BJ (cell line): Measurements from ENCODE around the gene BCAR3. TPM values are rescaled to one million over a fixed set of nuclear protein-coding genes. Genes with fewer than 3 reads are reported as not detected.

Experiments
- CTCF ChIA-PET: fragments of 350-600 bp; formaldehyde crosslinking; extraction: SDS; loops from one replicate; lab custom pipeline; 2021; ENCODE audit warnings: antibody characterized with exemption, inconsistent platforms; lab: Yijun Ruan, JAX
- POLR2A ChIA-PET: fragments of 300-600 bp; sonication (Branson Sonifier 250); formaldehyde crosslinking; extraction: SDS; loops from one replicate; lab custom pipeline; 2021; ENCODE audit warnings: antibody characterized with exemption; lab: Charles Lee
- DNase-seq: peaks from one replicate; pipeline ENCODE4 v3.0.0-alpha.2; 2011; ENCODE audit warnings: low read depth
- H3K27me3 ChIP-seq: 2 replicates; pipeline ENCODE4 v1.6.0; 2011; ENCODE audit warnings: low read length; ENCODE audit not compliant: control insufficient read depth, insufficient read depth
- H3K36me3 ChIP-seq: 2 replicates; pipeline ENCODE4 v1.5.1; 2011; ENCODE audit warnings: low read length; ENCODE audit not compliant: control insufficient read depth, insufficient read depth
- H3K4me3 ChIP-seq: 2 replicates; pipeline ENCODE4 v1.5.1; 2011; ENCODE audit warnings: low read depth, mild to moderate bottlenecking, control low read depth, low read length
- polyA plus RNA-seq: library from polyadenylated mRNA; depleted of rRNA; stranded (reverse); fragments of >200 nt; gene quantifications from 2 replicates; pipeline ENCODE4 v1.2.3, GENCODE V29; 2011
- TF ChIP-seq, protein P1 (sequence below): IDR thresholded peaks from 2 replicates; pipeline ENCODE4 v1.5.1; 2011; ENCODE audit warnings: low read depth, mild to moderate bottlenecking, control low read depth, inconsistent platforms, low read length, moderate library complexity; ENCODE audit not compliant: insufficient read depth

BCAR3 gene
- polyA plus RNA-seq, 1 experiment = 31.7 TPM

DNA sequence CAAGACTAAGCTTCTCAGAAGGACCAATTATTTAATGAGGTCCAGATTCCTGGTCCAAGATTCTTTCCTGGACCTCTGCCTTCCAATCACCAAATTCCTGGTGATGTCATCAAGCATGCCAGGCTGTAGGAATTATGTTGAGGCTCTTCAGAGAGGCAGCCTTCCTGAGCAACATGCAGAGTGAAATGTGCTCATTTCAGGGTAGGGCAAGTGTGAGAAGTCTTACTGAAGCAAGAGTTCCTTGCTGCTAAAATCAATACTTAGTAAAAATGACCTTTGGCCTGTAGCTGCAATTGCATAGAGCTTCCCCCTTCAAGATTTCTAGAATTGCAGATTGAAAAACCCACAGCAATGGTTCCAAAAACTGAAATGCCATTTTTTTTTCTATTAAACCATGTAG lies 31.7 kb upstream of the BCAR3 start:
- Histone ChIP-seq H3K27me3 (no peaks in the 10 kb centered on the region), H3K4me3 (no peak overlapping the region), H3K36me3 (no peaks in the 10 kb centered on the region)
- ChIA-PET POLR2A (interaction anchor here (0.7 kb wide), 1 partner anchor 31 kb away, joined by 3 read pairs; no protein-coding TSS in a partner anchor), CTCF (interaction anchor here (1.5 kb wide), 1 partner anchor 10 kb away, joined by 4 read pairs; no protein-coding TSS in a partner anchor)
- TF ChIP-seq, protein P1, sequence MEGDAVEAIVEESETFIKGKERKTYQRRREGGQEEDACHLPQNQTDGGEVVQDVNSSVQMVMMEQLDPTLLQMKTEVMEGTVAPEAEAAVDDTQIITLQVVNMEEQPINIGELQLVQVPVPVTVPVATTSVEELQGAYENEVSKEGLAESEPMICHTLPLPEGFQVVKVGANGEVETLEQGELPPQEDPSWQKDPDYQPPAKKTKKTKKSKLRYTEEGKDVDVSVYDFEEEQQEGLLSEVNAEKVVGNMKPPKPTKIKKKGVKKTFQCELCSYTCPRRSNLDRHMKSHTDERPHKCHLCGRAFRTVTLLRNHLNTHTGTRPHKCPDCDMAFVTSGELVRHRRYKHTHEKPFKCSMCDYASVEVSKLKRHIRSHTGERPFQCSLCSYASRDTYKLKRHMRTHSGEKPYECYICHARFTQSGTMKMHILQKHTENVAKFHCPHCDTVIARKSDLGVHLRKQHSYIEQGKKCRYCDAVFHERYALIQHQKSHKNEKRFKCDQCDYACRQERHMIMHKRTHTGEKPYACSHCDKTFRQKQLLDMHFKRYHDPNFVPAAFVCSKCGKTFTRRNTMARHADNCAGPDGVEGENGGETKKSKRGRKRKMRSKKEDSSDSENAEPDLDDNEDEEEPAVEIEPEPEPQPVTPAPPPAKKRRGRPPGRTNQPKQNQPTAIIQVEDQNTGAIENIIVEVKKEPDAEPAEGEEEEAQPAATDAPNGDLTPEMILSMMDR = no peak
- no peak for DNase-seq

DNA sequence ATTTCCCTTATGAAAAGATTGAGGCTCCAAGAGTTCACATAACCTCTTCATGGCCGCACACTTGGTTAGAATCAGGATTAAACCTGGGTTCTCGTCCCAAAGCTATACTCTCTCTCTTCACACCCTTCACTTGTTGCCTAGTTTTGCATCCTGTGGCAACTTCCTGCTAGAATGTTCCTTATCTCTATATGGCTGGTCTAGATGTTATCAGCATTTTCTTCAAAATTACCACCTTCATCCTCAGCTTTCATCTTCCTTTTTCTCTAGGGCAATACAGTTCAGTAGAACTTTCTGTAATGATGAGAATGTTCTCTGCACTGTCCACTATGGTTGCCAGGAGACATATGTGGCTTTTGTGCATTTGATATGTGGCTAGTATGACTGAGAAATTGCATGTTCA lies 31.1 kb upstream of the BCAR3 start:
- CTCF ChIA-PET = interaction anchor here (1.5 kb wide), 1 partner anchor 9 kb away, joined by 4 read pairs; no protein-coding TSS in a partner anchor
- Histone ChIP-seq H3K4me3 (no peak overlapping the region), H3K36me3 (no peaks in the 10 kb centered on the region), H3K27me3 (no peaks in the 10 kb centered on the region)
- TF ChIP-seq, protein P1 = no peak
- POLR2A ChIA-PET = no interaction called here
- DNase-seq = no peak

DNA sequence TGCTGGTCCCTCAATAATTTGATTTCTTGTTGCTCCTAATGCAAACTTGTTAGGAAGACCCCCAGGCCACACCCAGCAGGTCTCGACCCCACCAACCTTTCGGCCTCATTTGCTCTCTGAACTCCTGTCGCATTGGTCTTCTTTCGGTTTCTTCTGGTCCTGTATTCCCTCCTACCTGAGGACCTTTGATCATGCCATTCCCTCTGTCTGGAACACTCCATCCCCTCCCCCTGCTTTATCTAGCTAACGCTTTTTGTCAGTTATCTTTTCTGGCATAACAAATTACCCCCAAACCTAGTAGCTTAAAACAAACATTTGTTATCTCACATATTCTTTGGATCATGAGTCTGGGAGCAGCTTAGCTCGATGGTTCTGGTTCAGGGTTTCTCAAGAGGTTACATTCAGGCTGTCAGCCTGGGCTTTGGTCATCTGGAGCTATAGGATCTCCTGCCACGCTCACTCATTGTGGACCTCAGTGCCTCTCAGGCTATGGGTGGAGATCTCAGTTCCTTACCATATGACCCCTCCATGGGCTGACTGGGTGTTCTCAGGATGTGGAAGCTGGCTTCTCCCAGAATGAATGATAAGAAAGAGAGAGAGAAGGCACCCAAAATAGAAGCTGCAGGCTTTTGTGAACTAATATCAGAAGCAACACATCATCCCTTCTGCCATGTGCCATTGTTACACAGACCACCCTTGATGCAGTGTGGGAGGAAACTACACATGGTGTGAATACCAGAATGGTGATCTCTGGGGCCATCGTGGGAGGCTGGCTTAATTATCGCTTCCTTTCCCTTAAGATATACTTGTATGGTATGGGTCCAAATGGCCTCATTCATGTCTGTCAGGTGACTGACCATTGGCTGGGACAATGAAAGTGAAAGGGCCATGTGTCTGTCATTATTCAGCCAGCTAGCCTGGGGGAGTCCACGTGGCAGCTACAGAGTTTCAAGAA lies 29.1 kb upstream of the BCAR3 start:
- no peaks in the 10 kb centered on the region for H3K27me3 ChIP-seq
- DNase-seq = no peak
- POLR2A ChIA-PET = no interaction called here
- CTCF ChIA-PET = interaction anchor here (1.4 kb wide), 1 partner anchor 103 kb away, joined by 5 read pairs; no protein-coding TSS in a partner anchor
- TF ChIP-seq, protein P1 = no peak
- no peaks in the 10 kb centered on the region for H3K36me3 ChIP-seq
- no peak overlapping the region for H3K4me3 ChIP-seq

DNA sequence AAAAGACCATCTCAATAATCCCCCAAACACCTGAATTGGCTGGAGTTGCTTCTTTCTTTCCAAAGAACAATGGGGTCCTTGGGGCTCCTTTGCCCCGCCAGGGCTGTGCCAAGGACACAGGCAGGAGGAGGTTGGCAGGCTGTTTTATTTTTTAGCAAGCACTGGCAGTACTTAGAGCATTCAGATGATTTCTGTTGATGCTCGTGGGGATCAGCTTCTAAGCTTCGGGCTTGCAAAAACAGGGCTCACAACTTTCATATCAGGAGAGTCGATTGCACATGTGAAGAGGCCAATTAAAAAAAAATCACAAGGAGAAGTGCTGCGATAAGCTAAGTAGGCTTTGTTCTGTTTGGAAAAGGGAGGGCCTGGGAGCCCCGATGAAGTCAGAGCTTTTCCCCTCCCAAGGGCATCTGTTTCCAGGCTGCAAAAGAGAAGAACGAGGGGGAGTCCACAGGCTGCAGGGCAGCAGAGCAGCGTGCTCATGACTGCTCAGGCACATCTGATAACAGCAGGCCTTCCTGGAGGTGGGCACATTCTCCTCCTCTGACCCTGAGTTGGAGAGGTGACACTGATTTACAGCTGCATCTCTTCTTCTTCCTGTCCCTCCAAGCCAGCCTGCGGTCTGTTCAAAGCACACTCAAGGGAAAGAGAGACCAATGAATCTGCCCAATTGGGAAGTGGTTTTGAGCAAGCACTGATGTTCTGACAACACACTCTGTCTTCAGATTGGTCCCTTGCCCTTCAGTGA lies 27.3 kb upstream of the BCAR3 start:
- Histone ChIP-seq H3K4me3 (no peak overlapping the region), H3K36me3 (no peaks in the 10 kb centered on the region), H3K27me3 (no peaks in the 10 kb centered on the region)
- TF ChIP-seq, protein P1 = no peak
- CTCF ChIA-PET = interaction anchor here (0.7 to 0.9 kb wide), 2 partner anchors 80 to 105 kb away, joined by 3 to 4 read pairs; no protein-coding TSS in a partner anchor
- POLR2A ChIA-PET = no interaction called here
- DNase-seq = no peak

DNA sequence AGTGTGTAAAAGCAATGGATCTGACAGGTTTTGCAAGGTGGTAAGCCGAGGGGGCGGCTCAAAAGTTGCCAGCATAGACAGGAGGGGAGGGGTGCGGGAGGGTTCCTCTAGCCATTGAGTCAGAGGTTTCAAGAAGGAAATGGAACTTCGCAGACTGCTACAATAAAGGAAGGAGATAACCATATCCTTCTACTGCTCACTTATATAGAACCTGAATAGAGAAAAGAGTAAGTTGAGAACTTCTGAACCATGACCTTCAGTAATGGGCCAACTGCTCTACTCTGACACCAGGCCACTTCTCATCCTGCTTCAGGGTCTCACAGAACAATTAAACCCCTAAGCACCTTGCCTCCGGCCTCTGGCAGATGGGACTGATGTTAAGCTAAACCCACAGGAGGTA lies 26.3 kb upstream of the BCAR3 start:
- no peak for DNase-seq
- TF ChIP-seq, protein P1 = no peak
- Histone ChIP-seq H3K27me3 (no peaks in the 10 kb centered on the region), H3K4me3 (no peak overlapping the region), H3K36me3 (no peaks in the 10 kb centered on the region)
- POLR2A ChIA-PET = no interaction called here
- CTCF ChIA-PET = no interaction called here
